ENCODE measurements around the gene ELMO3. TPM values are rescaled to one million over a fixed set of nuclear protein-coding genes. Genes with fewer than 3 reads are reported as not detected.

ELMO3 gene
- total and polyA plus RNA-seq, 4 donors: 0.97 to 7.4 (median 4.6) TPM

DNA sequence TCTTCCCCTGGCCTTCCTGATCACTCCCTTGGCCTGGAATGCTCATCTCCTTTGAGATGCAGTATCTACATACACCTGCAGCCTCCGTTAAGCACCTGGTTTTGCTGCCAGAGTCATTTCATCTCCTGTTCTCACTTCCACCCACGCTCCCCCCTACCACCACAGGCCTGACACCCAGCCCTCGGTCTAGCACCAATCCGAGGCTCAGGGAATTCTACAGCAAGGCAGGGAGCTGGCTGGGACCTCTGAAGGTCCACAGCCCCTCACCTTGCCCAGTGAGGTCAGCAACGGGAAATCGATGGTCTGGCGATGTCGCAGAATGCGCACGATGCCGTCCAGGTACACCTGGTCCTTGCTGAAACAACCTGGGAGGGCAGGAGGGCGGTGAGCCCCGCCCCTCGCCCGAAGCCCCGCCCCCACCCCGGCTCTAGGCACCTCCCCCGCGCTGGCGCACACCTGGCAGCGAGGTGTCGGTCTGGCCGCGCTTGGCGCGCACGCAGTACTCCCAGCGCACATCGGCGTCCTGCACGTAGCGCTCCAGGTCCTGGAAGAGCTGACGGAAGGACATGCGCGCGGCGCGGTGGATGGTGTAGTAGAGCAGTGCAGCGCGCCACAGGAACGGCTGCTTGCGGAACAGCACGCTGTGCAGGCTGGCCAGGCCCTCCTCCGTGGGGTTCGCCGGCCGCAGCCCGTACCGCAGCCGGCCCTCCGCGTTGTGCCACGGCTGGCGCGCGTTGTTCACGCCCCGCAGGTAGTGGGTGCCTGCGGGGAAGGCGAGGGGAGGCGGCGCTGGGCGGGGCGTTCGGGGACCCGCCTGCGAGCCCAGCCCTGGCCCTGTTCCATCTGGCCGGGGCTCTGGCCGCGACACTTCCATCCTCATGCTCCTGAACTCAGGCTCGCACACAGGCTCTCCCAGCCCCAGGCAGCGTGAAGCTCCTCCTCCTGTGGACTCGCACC lies 20.9 kb upstream of the ELMO3 start:
- Histone ChIP-seq H3K36me3 (ENCODE audit: control insufficient read depth in 1 of 2, insufficient read depth in 2 of 2, low read length in 1 of 2) (no peaks in the 10 kb centered on the region), H3K4me3 (ENCODE audit: low read length in 2 of 2) (no peak overlapping the region), H3K27ac (ENCODE audit: low read depth in 1 of 2, low read length in 2 of 2) (no peak overlapping the region), H3K9me3 (ENCODE audit: control insufficient read depth, low read length) (no peaks in the 10 kb centered on the region), H3K27me3 (ENCODE audit: control insufficient read depth in 1 of 2, insufficient read depth in 2 of 2, low read length in 1 of 2) (peaks cover 0 to 2% of the 10 kb centered on the region in 2 donors), H3K4me1 (ENCODE audit: control insufficient read depth in 1 of 2, insufficient read depth in 2 of 2, low read length in 2 of 2) (no peaks in the 10 kb centered on the region)
- intact Hi-C loops (cut with DNase I): no loop called here
- ATAC-seq (ENCODE audit: low FRiP score) (peak; percentile 20), DNase-seq (peak; percentile 73 to 85)
- WGBS, 2 donors: 5 to 6% methylated on average over 63 to 73 of the region's 73 CpGs

GRCh38 chr16:67179421-67180080 lies 19.4 kb upstream of the ELMO3 start:
- no peaks in the 10 kb centered on the region for H3K4me1 ChIP-seq (ENCODE audit: control insufficient read depth in 1 of 2, insufficient read depth in 2 of 2, low read length in 2 of 2)
- H3K36me3 ChIP-seq (ENCODE audit: control insufficient read depth in 1 of 2, insufficient read depth in 2 of 2, low read length in 1 of 2): no peaks in the 10 kb centered on the region
- no peak overlapping the region for H3K27ac ChIP-seq (ENCODE audit: low read depth in 1 of 2, low read length in 2 of 2)
- H3K27me3 ChIP-seq (ENCODE audit: control insufficient read depth in 1 of 2, insufficient read depth in 2 of 2, low read length in 1 of 2): peaks cover 0 to 2% of the 10 kb centered on the region in 2 donors
- 91 to 92% methylated on average over 13 of the region's 13 CpGs for WGBS, 2 donors
- intact Hi-C loops (cut with DNase I): loop anchor here (10.0 kb wide), 2 partner anchors 205 to 285 kb away; no protein-coding TSS in a partner anchor
- peak in 1 of 2 donors; percentile 75 for DNase-seq
- H3K4me3 ChIP-seq (ENCODE audit: low read length in 2 of 2): no peak overlapping the region
- no peak for ATAC-seq (ENCODE audit: low FRiP score)
- no peaks in the 10 kb centered on the region for H3K9me3 ChIP-seq (ENCODE audit: control insufficient read depth, low read length)

- H3K36me3 ChIP-seq (ENCODE audit: control insufficient read depth in 1 of 2, insufficient read depth in 2 of 2, low read length in 1 of 2): no peaks in the 10 kb centered on the region
- ATAC-seq (ENCODE audit: low FRiP score) (no peak), DNase-seq (peak in 1 of 2 donors; percentile 75)
- 90 to 93% methylated on average over 16 of the region's 16 CpGs for WGBS, 2 donors
- no peaks in the 10 kb centered on the region for H3K9me3 ChIP-seq (ENCODE audit: control insufficient read depth, low read length)
- H3K27me3 ChIP-seq (ENCODE audit: control insufficient read depth in 1 of 2, insufficient read depth in 2 of 2, low read length in 1 of 2): peaks cover 0 to 2% of the 10 kb centered on the region in 2 donors
- no peaks in the 10 kb centered on the region for H3K4me1 ChIP-seq (ENCODE audit: control insufficient read depth in 1 of 2, insufficient read depth in 2 of 2, low read length in 2 of 2)
- no peak overlapping the region for H3K4me3 ChIP-seq (ENCODE audit: low read length in 2 of 2)
- H3K27ac ChIP-seq (ENCODE audit: low read depth in 1 of 2, low read length in 2 of 2): no peak overlapping the region
- intact Hi-C loops (cut with DNase I): loop anchor here (10.0 kb wide), 2 partner anchors 205 to 285 kb away; no protein-coding TSS in a partner anchor
Measured at GRCh38 chr16:67180166-67180565, 18.8 kb upstream of the ELMO3 start.

- DNase-seq (peak in 1 of 2 donors; percentile 87), ATAC-seq (ENCODE audit: low FRiP score) (no peak)
- no peak overlapping the region for H3K27ac ChIP-seq (ENCODE audit: low read depth in 1 of 2, low read length in 2 of 2)
- no peaks in the 10 kb centered on the region for H3K9me3 ChIP-seq (ENCODE audit: control insufficient read depth, low read length)
- peaks cover 0 to 2% of the 10 kb centered on the region in 2 donors for H3K27me3 ChIP-seq (ENCODE audit: control insufficient read depth in 1 of 2, insufficient read depth in 2 of 2, low read length in 1 of 2)
- H3K4me3 ChIP-seq (ENCODE audit: low read length in 2 of 2): no peak overlapping the region
- 6 to 8% methylated on average over 2 of the region's 2 CpGs for WGBS, 2 donors
- H3K36me3 ChIP-seq (ENCODE audit: control insufficient read depth in 1 of 2, insufficient read depth in 2 of 2, low read length in 1 of 2): no peaks in the 10 kb centered on the region
- H3K4me1 ChIP-seq (ENCODE audit: control insufficient read depth in 1 of 2, insufficient read depth in 2 of 2, low read length in 2 of 2): no peaks in the 10 kb centered on the region
- intact Hi-C loops (cut with DNase I): loop anchor here (10.0 kb wide), 2 partner anchors 207 to 287 kb away; no protein-coding TSS in a partner anchor
Measured at GRCh38 chr16:67181346-67181745, 17.6 kb upstream of the ELMO3 start.

- Histone ChIP-seq H3K27me3 (ENCODE audit: control insufficient read depth in 1 of 2, insufficient read depth in 2 of 2, low read length in 1 of 2) (peaks cover 0 to 2% of the 10 kb centered on the region in 2 donors), H3K27ac (ENCODE audit: low read depth in 1 of 2, low read length in 2 of 2) (no peak overlapping the region), H3K36me3 (ENCODE audit: control insufficient read depth in 1 of 2, insufficient read depth in 2 of 2, low read length in 1 of 2) (no peaks in the 10 kb centered on the region), H3K4me1 (ENCODE audit: control insufficient read depth in 1 of 2, insufficient read depth in 2 of 2, low read length in 2 of 2) (no peaks in the 10 kb centered on the region), H3K4me3 (ENCODE audit: low read length in 2 of 2) (no peak overlapping the region), H3K9me3 (ENCODE audit: control insufficient read depth, low read length) (no peaks in the 10 kb centered on the region)
- no peak for DNase-seq
- no peak for ATAC-seq (ENCODE audit: low FRiP score)
- intact Hi-C loops (cut with DNase I): loop anchor here (10.0 kb wide), 2 partner anchors 207 to 287 kb away; no protein-coding TSS in a partner anchor
- WGBS, 2 donors: 81 to 88% methylated on average over 2 of the region's 2 CpGs
Measured at GRCh38 chr16:67182288-67182687, 16.6 kb upstream of the ELMO3 start.

DNA sequence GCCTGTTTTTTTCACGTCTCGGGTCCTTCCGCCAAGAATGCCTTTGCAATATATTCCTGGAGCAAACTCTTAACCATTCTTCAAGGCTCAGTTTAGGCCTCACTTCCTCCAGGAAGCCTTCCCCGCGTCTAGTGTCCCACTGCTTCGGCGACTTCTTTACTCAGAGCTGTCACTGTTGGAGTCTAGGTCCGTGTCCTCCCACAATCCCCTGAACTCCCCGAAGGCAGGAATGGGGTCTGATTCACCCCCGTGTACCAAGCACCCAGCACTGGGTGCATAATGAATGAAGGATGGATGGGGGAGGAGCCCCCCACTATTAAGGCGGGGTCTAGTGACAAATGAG lies 15.7 kb upstream of the ELMO3 start:
- peak in 1 of 2 donors; percentile 47 for DNase-seq
- H3K36me3 ChIP-seq (ENCODE audit: control insufficient read depth in 1 of 2, insufficient read depth in 2 of 2, low read length in 1 of 2): no peaks in the 10 kb centered on the region
- no peak overlapping the region for H3K27ac ChIP-seq (ENCODE audit: low read depth in 1 of 2, low read length in 2 of 2)
- 7 to 8% methylated on average over 11 of the region's 11 CpGs for WGBS, 2 donors
- no peaks in the 10 kb centered on the region for H3K27me3 ChIP-seq (ENCODE audit: control insufficient read depth in 1 of 2, insufficient read depth in 2 of 2, low read length in 1 of 2)
- intact Hi-C loops (cut with DNase I): loop anchor here (10.0 kb wide), 2 partner anchors 208 to 288 kb away; no protein-coding TSS in a partner anchor
- H3K9me3 ChIP-seq (ENCODE audit: control insufficient read depth, low read length): no peaks in the 10 kb centered on the region
- no peaks in the 10 kb centered on the region for H3K4me1 ChIP-seq (ENCODE audit: control insufficient read depth in 1 of 2, insufficient read depth in 2 of 2, low read length in 2 of 2)
- H3K4me3 ChIP-seq (ENCODE audit: low read length in 2 of 2): no peak overlapping the region
- ATAC-seq (ENCODE audit: low FRiP score): no peak

GRCh38 chr16:67183627-67184452 lies 15.1 kb upstream of the ELMO3 start, which contains the start of gene MATCAP1:
MATCAP1 (minus strand) TSS chr16:67183963; CDS start chr16:67180610, 3,353 bp downstream.
- 0% methylated on average over 67 to 77 of the region's 77 CpGs for WGBS, 2 donors

More at GRCh38 chr16:67183627-67184452, 15.1 kb upstream of the ELMO3 start, which contains the start of gene MATCAP1:
- Histone ChIP-seq H3K36me3 (ENCODE audit: control insufficient read depth in 1 of 2, insufficient read depth in 2 of 2, low read length in 1 of 2) (no peaks in the 10 kb centered on the region), H3K4me3 (ENCODE audit: low read length in 2 of 2) (peak within 1 kb of the TSS; percentile 24 to 54), H3K27ac (ENCODE audit: low read depth in 1 of 2, low read length in 2 of 2) (peak within 1 kb of the TSS in 1 of 2 donors; percentile 81), H3K9me3 (ENCODE audit: control insufficient read depth, low read length) (no peaks in the 10 kb centered on the region), H3K27me3 (ENCODE audit: control insufficient read depth in 1 of 2, insufficient read depth in 2 of 2, low read length in 1 of 2) (no peaks in the 10 kb centered on the region), H3K4me1 (ENCODE audit: control insufficient read depth in 1 of 2, insufficient read depth in 2 of 2, low read length in 2 of 2) (no peaks in the 10 kb centered on the region)
- DNase-seq (peak; percentile 97), ATAC-seq (ENCODE audit: low FRiP score) (peak; percentile 94)
- intact Hi-C loops (cut with DNase I): loop anchor here (2.0 to 10.0 kb wide), 3 partner anchors 25 to 289 kb away; partner anchors contain the start of genes FBXL8 (in 1 of the 2) and TRADD (in 1 of the 2)
